Stomach (tissue), 9 donors: ENCODE data around the gene FAF2. TPM values are rescaled to one million over a fixed set of nuclear protein-coding genes. Genes with fewer than 3 reads are reported as not detected.
"Not testable (repeated sequence)": the region's sequence is repeated elsewhere in the genome, so short reads cannot be mapped to it uniquely, and the experiment has no call there.

Experiments used
- DNase-seq, 2 donors: peaks; one replicate each; pipeline versions ENCODE4 v3.0.0 to v3.0.0-alpha.2; 2013 to 2019
- H3K27ac ChIP-seq, 5 donors: fragments of 200-600 bp in 4 of 5; sonication (generic) in 4 of 5; one replicate each; pipeline ENCODE4 v1.5.1; 2013 to 2019; ENCODE audit warnings: mild to moderate bottlenecking in 1 of 5, moderate library complexity in 1 of 5
- H3K27me3 ChIP-seq, 3 donors: fragments of 200-600 bp; sonication (generic); one replicate each; pipeline ENCODE4 v1.5.1; 2017 to 2019; ENCODE audit warnings: mixed run types in 1 of 3
- H3K36me3 ChIP-seq, 4 donors: fragments of 200-600 bp; sonication (generic); 1 replicate in 3 of 4; 2 replicates in 1 of 4; pipeline ENCODE4 v1.5.1; 2016 to 2019
- H3K4me1 ChIP-seq, 4 donors: fragments of 200-600 bp; sonication (generic); one replicate each; pipeline ENCODE4 v1.5.1; 2016 to 2019
- H3K4me3 ChIP-seq, 4 donors: fragments of 200-600 bp; sonication (generic) in 3 of 4; one replicate each; pipeline ENCODE4 v1.5.1; 2016 to 2019; ENCODE audit warnings: mild to moderate bottlenecking in 1 of 4
- H3K9me3 ChIP-seq, 4 donors: fragments of 200-600 bp; sonication (generic); one replicate each; pipeline ENCODE4 v1.5.1; 2016 to 2019
- CTCF ChIP-seq, 7 experiments: fragments of 450-650 bp in 4 of 7; fragments of 200-600 bp in 3 of 7; sonication (generic) in 3 of 7; IDR thresholded peaks; one replicate each; pipeline ENCODE4 v1.5.1; 2016 to 2019; ENCODE audit warnings: antibody characterized with exemption in 7 of 7, control low read depth in 2 of 7, mild to moderate bottlenecking in 1 of 7
- EP300 ChIP-seq: sonication (generic); formaldehyde crosslinking; IDR thresholded peaks from one replicate; pipeline ENCODE4 v1.6.1; 2017; ENCODE audit warnings: antibody characterized with exemption
- POLR2A ChIP-seq, 4 donors: fragments of 450-650 bp; IDR thresholded peaks; one replicate each; pipeline ENCODE4 v1.6.1; 2016; ENCODE audit warnings: antibody characterized with exemption in 4 of 4, control low read depth in 2 of 4, mild to moderate bottlenecking in 1 of 4, moderate library complexity in 1 of 4
- POLR2AphosphoS5 ChIP-seq, 3 donors: sonication (generic); formaldehyde crosslinking; IDR thresholded peaks; one replicate each; pipeline ENCODE4 v1.6.1; 2016; ENCODE audit warnings: antibody characterized with exemption in 3 of 3
- WGBS, 5 donors: extraction: QIAGEN DNeasy Blood & Tissue Kit in 3 of 5; methylation state at CpG; one replicate each; pipeline versions ENCODE4 v1.1.5 to v1.1.7; 2013 to 2018; 5-methylcytosine and 5-hydroxymethylcytosine counted together
- intact Hi-C: fragments of 100-400 bp; cut with DNase I; formaldehyde crosslinking; loops from one replicate; pipeline ENCODE4 v1.15.1; 2023; ENCODE audit warnings: low total_unique reads
- polyA plus RNA-seq, 3 donors: library from polyadenylated mRNA; stranded (reverse); fragments of 200-250 nt; gene quantifications; one replicate each; pipeline ENCODE4 v1.2.3, GENCODE V29; 2013
- total RNA-seq, 5 donors: library from RNA; depleted of rRNA; stranded (reverse); fragments of >200 nt; gene quantifications; one replicate each; pipeline versions ENCODE4 v1.1.0 to v1.2.3, GENCODE V29; 2014 to 2016
- donor health status: healthy with polysubstance abuse.
- donor health status: Bipolar disorder and iron deficiency.
- donor health status: healthy.

Gene FAF2
- total and polyA plus RNA-seq, 8 donors, result 5.7 to 57.2 (median 22.6) TPM

DNA sequence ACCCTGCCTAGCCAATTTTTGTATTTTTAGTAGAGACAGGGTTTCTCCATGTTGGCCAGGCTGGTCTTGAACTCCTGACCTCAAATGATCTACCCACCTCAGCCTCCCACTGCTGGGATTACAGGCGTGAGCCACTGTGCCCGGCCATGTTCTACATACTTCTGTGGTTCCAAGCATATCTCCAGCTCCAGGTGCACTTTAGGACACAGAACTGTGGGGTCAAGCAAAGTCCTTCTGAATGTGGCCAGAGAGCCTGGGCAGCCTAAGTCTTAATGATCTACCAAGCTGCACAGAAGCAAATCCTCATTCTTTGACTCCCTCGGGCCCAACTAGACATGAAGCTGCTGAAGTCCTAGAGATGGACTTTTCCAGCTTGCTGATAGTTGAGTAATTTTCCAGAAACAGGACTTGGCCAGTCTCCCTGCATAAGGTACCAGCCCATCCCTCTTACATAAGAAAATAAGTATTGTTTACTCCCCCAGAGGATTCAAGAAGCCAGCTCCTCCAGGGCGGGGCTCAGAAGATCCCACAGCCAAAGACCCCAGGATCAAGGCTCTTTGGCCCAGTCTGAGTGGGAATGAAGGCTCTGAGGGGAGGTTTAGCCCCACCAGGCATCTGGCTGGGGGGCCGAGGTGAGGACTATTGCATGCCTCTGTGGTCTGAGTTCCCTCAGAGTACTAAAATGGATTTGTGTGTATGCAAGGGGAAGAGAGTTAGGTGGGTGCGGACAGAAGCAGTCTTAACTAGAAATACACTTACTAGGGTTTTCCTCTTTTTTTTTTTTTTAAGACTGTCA lies 40.5 kb upstream of the FAF2 start:
- 91 to 96% (median 93%) methylated on average over 5 to 6 of the region's 6 CpGs for WGBS, 5 donors

GRCh38 chr5:176408252-176408573 lies 40.0 kb upstream of the FAF2 start:
- H3K4me3 ChIP-seq, H3K27ac ChIP-seq, intact Hi-C loops, H3K9me3 ChIP-seq, DNase-seq, H3K27me3 ChIP-seq: not testable (repeated sequence)
- Histone ChIP-seq H3K4me1 (peaks cover 16 to 74% (median 28%) of the 10 kb centered on the region in 4 donors), H3K36me3 (peaks cover 11 to 78% (median 64%) of the 10 kb centered on the region in 4 donors)
- WGBS, 5 donors, result 91 to 95% (median 93%) methylated on average over 10 of the region's 10 CpGs

More for the DNA sequence above, 40.5 kb upstream of the FAF2 start:
- Histone ChIP-seq H3K36me3 (peaks cover 11 to 78% (median 64%) of the 10 kb centered on the region in 4 donors), H3K4me1 (peaks cover 11 to 74% (median 25%) of the 10 kb centered on the region in 4 donors), H3K27ac (no peak overlapping the region), H3K9me3 (no peaks in the 10 kb centered on the region), H3K4me3 (no peak overlapping the region), H3K27me3 (no peaks in the 10 kb centered on the region)
- no peak for DNase-seq
- no peak for TF ChIP-seq CTCF (IDR thresholded peaks at IDR 0.05)
- TF ChIP-seq EP300, result no peak
- TF ChIP-seq POLR2A (IDR thresholded peaks at IDR 0.05), result no peak
- no peak for TF ChIP-seq POLR2AphosphoS5 (IDR thresholded peaks at IDR 0.05)
- intact Hi-C loops, result no loop called here

GRCh38 chr5:176408590-176408989 lies 39.6 kb upstream of the FAF2 start:
- Histone ChIP-seq H3K9me3 (no peaks in the 10 kb centered on the region), H3K27ac (no peak overlapping the region), H3K4me1 (peaks cover 16 to 74% (median 30%) of the 10 kb centered on the region in 4 donors), H3K36me3 (peaks cover 11 to 78% (median 63%) of the 10 kb centered on the region in 4 donors), H3K27me3 (no peaks in the 10 kb centered on the region), H3K4me3 (no peak overlapping the region)
- no peak for TF ChIP-seq POLR2AphosphoS5 (IDR thresholded peaks at IDR 0.05)
- TF ChIP-seq CTCF (IDR thresholded peaks at IDR 0.05), result no peak
- no peak for TF ChIP-seq POLR2A (IDR thresholded peaks at IDR 0.05)
- TF ChIP-seq EP300, result no peak
- DNase-seq, result no peak
- intact Hi-C loops, result no loop called here
- WGBS, 5 donors, result 82 to 86% (median 84%) methylated on average over 5 of the region's 5 CpGs

- Histone ChIP-seq H3K27ac (peak overlapping the region in 1 of 5 donors; percentile 94), H3K4me1 (peaks cover 28 to 76% (median 37%) of the 10 kb centered on the region in 4 donors), H3K4me3 (no peak overlapping the region), H3K9me3 (no peaks in the 10 kb centered on the region), H3K27me3 (no peaks in the 10 kb centered on the region), H3K36me3 (peaks cover 11 to 67% (median 55%) of the 10 kb centered on the region in 4 donors)
- intact Hi-C loops, result no loop called here
- no peak for DNase-seq
- WGBS, 5 donors, result 94 to 97% (median 97%) methylated on average over 4 of the region's 4 CpGs
- TF ChIP-seq POLR2AphosphoS5 (IDR thresholded peaks at IDR 0.05) (no peak), EP300 (no peak), CTCF (IDR thresholded peaks at IDR 0.05) (no peak), POLR2A (IDR thresholded peaks at IDR 0.05) (no peak)
These were observed 38.4 kb upstream of the FAF2 start for GRCh38 chr5:176409765-176410164.
